ENCODE data around the gene DNAH10.

DNA sequence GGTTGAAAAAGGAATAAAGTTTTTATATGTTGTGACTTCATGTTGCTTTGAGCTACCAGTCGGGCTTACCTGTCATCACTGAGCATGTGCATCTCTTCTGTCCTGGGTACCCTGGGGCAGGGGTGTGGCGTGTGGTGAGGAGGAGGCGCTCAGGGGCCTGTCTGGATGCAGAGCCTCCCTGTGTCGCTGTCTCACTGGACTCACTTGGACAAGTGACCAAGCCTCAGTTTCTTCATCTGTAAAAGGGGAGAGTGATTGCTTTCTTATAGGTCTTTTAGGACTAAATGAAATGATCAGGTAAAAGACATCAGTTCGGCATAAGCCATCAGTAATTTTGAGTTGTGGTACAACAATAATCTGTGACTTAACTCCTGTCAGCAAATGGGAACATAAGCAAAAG is 27.8 kb upstream of the DNAH10 start:
- TF ChIP-seq EZH2 (IDR thresholded peaks at IDR 0.05; ENCODE audit: borderline replicate concordance, low read length): no peak
- TF ChIP-seq, protein P1, sequence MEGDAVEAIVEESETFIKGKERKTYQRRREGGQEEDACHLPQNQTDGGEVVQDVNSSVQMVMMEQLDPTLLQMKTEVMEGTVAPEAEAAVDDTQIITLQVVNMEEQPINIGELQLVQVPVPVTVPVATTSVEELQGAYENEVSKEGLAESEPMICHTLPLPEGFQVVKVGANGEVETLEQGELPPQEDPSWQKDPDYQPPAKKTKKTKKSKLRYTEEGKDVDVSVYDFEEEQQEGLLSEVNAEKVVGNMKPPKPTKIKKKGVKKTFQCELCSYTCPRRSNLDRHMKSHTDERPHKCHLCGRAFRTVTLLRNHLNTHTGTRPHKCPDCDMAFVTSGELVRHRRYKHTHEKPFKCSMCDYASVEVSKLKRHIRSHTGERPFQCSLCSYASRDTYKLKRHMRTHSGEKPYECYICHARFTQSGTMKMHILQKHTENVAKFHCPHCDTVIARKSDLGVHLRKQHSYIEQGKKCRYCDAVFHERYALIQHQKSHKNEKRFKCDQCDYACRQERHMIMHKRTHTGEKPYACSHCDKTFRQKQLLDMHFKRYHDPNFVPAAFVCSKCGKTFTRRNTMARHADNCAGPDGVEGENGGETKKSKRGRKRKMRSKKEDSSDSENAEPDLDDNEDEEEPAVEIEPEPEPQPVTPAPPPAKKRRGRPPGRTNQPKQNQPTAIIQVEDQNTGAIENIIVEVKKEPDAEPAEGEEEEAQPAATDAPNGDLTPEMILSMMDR (IDR thresholded peaks at IDR 0.05; ENCODE audit: low read length): no peak
